Psoas muscle (tissue), 8 donors: ENCODE measurements around the gene PBX1. TPM values are rescaled to one million over a fixed set of nuclear protein-coding genes. Genes with fewer than 3 reads are reported as not detected.
A peak's percentile ranks its signal among the peaks of the same experiment; 100 is the strongest.

ENCODE experiments used
- ATAC-seq, 4 donors: fragments of 200-7000 bp; cut with Tn5 transposase; one replicate each; pipeline ENCODE4 v1.9.1; 2020; ENCODE audit warnings: moderate library complexity in 3 of 4, mild to moderate bottlenecking in 2 of 4
- DNase-seq, 2 donors: peaks; one replicate each; pipeline ENCODE4 v3.0.0-alpha.2; 2020
- H3K27ac ChIP-seq: fragments of 200-600 bp; one replicate; pipeline ENCODE4 v1.8.0; 2022
- H3K27me3 ChIP-seq, 3 donors: fragments of 200-600 bp in 1 of 3; one replicate each; pipeline versions ENCODE4 v1.6.1 to v1.8.0; 2013 to 2022; ENCODE audit warnings: low read length in 2 of 3, mild to moderate bottlenecking in 2 of 3, moderate library complexity in 1 of 3; ENCODE audit not compliant: insufficient read depth in 3 of 3
- H3K36me3 ChIP-seq, 2 donors: fragments of 200-600 bp in 1 of 2; one replicate each; pipeline versions ENCODE4 v1.6.1 to v1.8.0; 2013 to 2022; ENCODE audit warnings: low read depth in 1 of 2, mild to moderate bottlenecking in 1 of 2, moderate library complexity in 1 of 2; ENCODE audit not compliant: insufficient read depth in 1 of 2
- H3K4me1 ChIP-seq: fragments of 200-600 bp; one replicate; pipeline ENCODE4 v1.8.0; 2022
- H3K4me3 ChIP-seq: fragments of 200-600 bp; one replicate; pipeline ENCODE4 v1.8.0; 2022; ENCODE audit warnings: mild to moderate bottlenecking
- H3K9me3 ChIP-seq: fragments of 200-600 bp; one replicate; pipeline ENCODE4 v1.8.0; 2022
- WGBS, 3 donors: extraction: QIAGEN DNeasy Blood & Tissue Kit; methylation state at CpG; one replicate each; pipeline versions ENCODE4 v1.1.6 to v1.1.7; 2013; 5-methylcytosine and 5-hydroxymethylcytosine counted together
- intact Hi-C, 2 donors: fragments of 100-400 bp; cut with DNase I; formaldehyde crosslinking; loops; one replicate each; pipeline versions ENCODE4 v1.11.0 to v1.14.2; 2022
- polyA plus RNA-seq, 3 donors: library from polyadenylated mRNA; stranded (reverse); fragments of 200-250 nt; gene quantifications; one replicate each; pipeline ENCODE4 v1.2.3, GENCODE V29; 2013
- total RNA-seq, 4 donors: library from RNA; stranded (reverse); fragmentation: NEBNext Ultra II Directional in 2 of 4; extraction: Animal tissue kit (Norgen Biotek cat#: 25700) in 2 of 4; gene quantifications; one replicate each; pipeline versions ENCODE4 v1.2.1 to v1.2.4, GENCODE V29; 2021 to 2023
- TF ChIP-seq, protein P1 (sequence below): fragments of 200-600 bp; IDR thresholded peaks from one replicate; pipeline ENCODE4 v1.8.0; 2022; ENCODE audit warnings: antibody characterized with exemption
- donor health status: healthy with polysubstance abuse.
- donor health status: DM: no; HTN: no; CAD: no; lungs with moderate emphysema.
- donor health status: Bipolar disorder and iron deficiency.
- donor health status: healthy.
- donor health status: DM: yes; HTN: yes; CAD: no.
- donor health status: DM: no; HTN: no; CAD: no.
- donor health status: DM: no; HTN: no; CAD: no.
- donor health status: DM: yes; HTN: yes; CAD: no.

Gene PBX1
- total and polyA plus RNA-seq, 7 donors: 10.6 to 69.9 (median 59.3) TPM

DNA sequence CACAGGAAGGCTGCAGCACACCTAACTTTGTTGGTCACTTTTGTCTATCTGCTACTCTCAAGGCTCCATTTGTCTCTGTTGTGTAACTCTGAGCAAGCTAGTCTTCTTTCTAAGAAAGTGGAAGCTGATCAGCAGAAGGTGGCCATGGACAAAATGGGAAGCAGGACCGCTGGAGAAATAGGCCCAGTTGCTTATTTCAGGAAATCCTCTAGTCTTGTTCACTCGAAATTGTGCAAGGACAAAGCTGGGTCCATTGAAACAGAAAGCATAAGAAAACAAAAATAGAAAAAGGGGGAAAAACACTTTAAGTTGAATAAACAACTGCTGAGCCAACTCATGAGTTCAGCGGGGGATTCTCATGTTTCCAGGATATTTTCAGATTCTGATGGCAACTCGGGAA lies 150.1 kb downstream of the PBX1 start:
- 33 to 55% (median 53%) methylated on average over 4 of the region's 4 CpGs for WGBS, 3 donors
- DNase-seq: no peak
- no peaks in the 10 kb centered on the region for H3K27me3 ChIP-seq
- H3K4me3 ChIP-seq: no peak overlapping the region
- H3K36me3 ChIP-seq: no peaks in the 10 kb centered on the region
- no peak overlapping the region for H3K27ac ChIP-seq
- intact Hi-C loops: loop anchor here (5.0 kb wide), 4 partner anchors 43 to 78 kb away; no protein-coding TSS in a partner anchor
- TF ChIP-seq, protein P1, sequence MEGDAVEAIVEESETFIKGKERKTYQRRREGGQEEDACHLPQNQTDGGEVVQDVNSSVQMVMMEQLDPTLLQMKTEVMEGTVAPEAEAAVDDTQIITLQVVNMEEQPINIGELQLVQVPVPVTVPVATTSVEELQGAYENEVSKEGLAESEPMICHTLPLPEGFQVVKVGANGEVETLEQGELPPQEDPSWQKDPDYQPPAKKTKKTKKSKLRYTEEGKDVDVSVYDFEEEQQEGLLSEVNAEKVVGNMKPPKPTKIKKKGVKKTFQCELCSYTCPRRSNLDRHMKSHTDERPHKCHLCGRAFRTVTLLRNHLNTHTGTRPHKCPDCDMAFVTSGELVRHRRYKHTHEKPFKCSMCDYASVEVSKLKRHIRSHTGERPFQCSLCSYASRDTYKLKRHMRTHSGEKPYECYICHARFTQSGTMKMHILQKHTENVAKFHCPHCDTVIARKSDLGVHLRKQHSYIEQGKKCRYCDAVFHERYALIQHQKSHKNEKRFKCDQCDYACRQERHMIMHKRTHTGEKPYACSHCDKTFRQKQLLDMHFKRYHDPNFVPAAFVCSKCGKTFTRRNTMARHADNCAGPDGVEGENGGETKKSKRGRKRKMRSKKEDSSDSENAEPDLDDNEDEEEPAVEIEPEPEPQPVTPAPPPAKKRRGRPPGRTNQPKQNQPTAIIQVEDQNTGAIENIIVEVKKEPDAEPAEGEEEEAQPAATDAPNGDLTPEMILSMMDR: no peak
- H3K4me1 ChIP-seq: peaks cover 59% of the 10 kb centered on the region
- no peak for ATAC-seq
- no peaks in the 10 kb centered on the region for H3K9me3 ChIP-seq

DNA sequence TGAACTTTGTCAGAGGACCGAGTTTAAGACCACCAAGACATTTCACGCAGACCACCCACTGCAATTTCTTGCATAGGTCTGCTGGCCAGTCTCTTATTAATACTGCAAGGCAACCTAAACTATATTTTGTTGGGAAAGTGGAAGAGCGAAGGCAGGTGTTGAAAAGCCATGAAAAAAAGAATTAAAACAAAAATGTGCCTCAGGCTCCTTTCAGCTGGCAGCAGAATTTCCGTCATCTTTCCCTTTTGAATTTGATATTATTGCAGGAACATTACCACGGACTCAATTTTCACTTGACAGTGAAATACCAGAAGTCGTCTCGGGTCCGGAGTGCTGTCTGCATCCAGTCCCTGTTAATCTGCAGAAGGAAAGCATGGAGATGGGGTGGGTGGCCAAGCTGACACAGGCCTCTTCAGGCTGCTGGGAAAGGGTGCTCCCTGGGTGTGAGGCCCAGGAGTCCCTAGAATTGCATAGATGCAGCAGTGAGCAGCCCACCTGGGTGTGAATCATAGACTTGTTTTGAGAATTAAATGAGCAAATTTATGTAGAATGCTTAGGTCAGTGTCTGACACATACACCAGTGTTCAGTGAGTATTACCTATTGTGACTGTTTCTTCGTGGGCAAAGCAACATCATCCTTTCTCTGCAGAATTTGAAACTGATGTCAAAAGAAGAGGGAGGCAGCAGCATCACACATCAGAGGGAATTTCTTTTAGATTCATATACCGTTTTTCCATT lies 150.7 kb downstream of the PBX1 start:
- Histone ChIP-seq H3K4me1 (peaks cover 59% of the 10 kb centered on the region), H3K27me3 (no peaks in the 10 kb centered on the region), H3K4me3 (no peak overlapping the region), H3K27ac (no peak overlapping the region), H3K9me3 (no peaks in the 10 kb centered on the region), H3K36me3 (no peaks in the 10 kb centered on the region)
- TF ChIP-seq, protein P1: no peak
- intact Hi-C loops: loop anchor here (5.0 kb wide), 4 partner anchors 43 to 78 kb away; no protein-coding TSS in a partner anchor
- DNase-seq: no peak
- 56 to 70% (median 66%) methylated on average over 10 of the region's 10 CpGs for WGBS, 3 donors
- ATAC-seq: no peak

DNA sequence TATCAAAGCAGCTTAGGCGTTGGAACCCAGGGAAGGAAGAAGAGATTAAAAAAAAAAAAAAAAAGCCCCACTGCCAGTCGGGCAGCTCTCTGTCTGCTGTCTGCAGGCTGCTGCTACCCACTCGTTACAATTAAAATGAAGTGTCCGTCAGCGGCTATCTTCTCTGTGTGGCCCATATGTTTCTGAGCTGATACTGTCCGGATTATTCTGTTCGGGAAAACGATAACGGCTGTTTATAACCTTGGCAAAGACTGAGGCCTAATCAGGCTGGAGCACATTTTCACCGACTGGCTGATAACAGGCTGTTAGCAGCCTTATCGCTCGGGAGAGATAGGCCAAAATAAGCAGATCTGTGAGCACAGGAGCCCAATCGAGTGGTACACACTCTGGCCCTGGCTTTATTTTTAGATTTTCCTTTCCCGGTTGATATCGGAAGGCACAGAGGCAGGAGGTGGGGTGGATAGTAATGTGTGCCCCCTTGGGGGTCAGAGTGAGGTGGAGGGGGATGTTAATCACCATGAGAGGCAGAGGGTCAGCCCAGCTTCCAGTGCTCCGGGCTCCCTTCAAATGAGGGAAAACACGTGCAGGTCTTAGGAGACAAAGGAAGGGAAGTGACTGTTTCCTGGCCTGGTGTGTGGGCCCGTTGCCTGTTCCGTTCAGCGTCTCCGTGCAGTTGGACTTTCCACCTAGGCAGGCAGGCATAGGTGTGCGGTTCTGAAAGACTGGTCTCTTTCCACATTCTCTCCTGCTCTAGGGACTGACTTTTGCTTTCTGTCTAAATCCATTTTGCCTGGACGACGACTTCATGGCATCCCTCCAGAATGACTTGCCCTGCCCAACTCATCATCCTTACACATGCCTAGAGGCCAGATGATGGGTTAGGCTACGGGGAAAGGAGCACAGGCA lies 153.4 kb downstream of the PBX1 start:
- Histone ChIP-seq H3K4me3 (no peak overlapping the region), H3K4me1 (peaks cover 39% of the 10 kb centered on the region)

DNA sequence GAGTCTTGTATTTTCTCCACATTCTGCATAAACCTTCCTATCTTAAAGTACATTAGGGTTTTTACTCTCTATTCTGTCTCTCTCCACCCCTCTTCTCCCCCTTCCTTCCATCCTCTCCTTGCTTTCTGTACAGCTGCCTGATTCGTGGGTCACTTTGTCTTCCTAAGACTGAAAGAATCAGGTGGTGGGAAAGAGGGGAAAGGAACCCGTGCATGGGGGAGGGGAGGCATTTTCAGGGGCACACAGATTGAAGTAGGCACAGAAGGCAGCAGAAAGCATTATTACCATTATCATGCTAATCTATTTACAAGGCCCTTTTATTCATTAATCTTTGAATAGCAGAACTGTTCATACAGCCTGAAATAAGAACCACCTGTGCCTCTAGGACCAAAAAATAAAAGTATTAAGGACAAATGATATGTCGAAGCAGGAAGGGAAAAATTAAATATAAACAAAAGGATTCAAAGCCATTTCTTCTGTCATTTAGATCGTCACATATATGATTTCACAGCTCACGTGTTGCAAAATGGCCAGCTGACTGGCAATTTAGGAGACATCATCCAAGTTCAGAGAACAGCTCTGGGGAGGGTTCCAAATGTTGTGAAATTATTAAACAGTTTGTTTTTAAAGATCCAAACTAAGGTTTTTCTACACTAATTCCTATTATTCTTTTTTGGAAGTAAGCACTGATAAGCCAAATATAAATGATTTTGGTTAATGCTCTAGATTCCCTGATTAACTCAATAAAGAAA lies 154.6 kb downstream of the PBX1 start:
- TF ChIP-seq, protein P1: no peak
- ATAC-seq (no peak), DNase-seq (no peak)
- H3K36me3 ChIP-seq: no peaks in the 10 kb centered on the region
- H3K4me1 ChIP-seq: peaks cover 36% of the 10 kb centered on the region
- no peak overlapping the region for H3K4me3 ChIP-seq
- no peaks in the 10 kb centered on the region for H3K27me3 ChIP-seq
- H3K27ac ChIP-seq: no peak overlapping the region
- intact Hi-C loops: no loop called here
- 41 to 61% (median 48%) methylated on average over 5 of the region's 5 CpGs for WGBS, 3 donors
- no peaks in the 10 kb centered on the region for H3K9me3 ChIP-seq

More for the DNA sequence above, 153.4 kb downstream of the PBX1 start:
- Histone ChIP-seq H3K9me3 (no peaks in the 10 kb centered on the region), H3K36me3 (no peaks in the 10 kb centered on the region), H3K27me3 (no peaks in the 10 kb centered on the region), H3K27ac (peak overlapping the region; percentile 49)
- TF ChIP-seq, protein P1: no peak
- whole genome bisulfite sequencing, 3 donors: 31 to 51% (median 42%) methylated on average over 25 of the region's 25 CpGs
- ATAC-seq (no peak), DNase-seq (peak in 1 of 2 donors; percentile 56)
- intact Hi-C loops: no loop called here
